ENCODE results near the gene FBXO24. TPM values are rescaled to one million over a fixed set of nuclear protein-coding genes. Genes with fewer than 3 reads are reported as not detected.

The FBXO24 gene
- total and polyA plus RNA-seq, 9 of the 15 experiments (the other 6 are each of a cell fraction or from before 2014, with no cell fraction given) = 0.17 to 0.95 (median 0.50) TPM

- TF ChIP-seq, protein P1, sequence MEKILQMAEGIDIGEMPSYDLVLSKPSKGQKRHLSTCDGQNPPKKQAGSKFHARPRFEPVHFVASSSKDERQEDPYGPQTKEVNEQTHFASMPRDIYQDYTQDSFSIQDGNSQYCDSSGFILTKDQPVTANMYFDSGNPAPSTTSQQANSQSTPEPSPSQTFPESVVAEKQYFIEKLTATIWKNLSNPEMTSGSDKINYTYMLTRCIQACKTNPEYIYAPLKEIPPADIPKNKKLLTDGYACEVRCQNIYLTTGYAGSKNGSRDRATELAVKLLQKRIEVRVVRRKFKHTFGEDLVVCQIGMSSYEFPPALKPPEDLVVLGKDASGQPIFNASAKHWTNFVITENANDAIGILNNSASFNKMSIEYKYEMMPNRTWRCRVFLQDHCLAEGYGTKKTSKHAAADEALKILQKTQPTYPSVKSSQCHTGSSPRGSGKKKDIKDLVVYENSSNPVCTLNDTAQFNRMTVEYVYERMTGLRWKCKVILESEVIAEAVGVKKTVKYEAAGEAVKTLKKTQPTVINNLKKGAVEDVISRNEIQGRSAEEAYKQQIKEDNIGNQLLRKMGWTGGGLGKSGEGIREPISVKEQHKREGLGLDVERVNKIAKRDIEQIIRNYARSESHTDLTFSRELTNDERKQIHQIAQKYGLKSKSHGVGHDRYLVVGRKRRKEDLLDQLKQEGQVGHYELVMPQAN (IDR thresholded peaks at IDR 0.05; ENCODE audit: borderline replicate concordance) = 0 out of 2 replicates have a peak, but pooled peaks have one; percentile 18
- TF ChIP-seq HNRNPK (IDR thresholded peaks at IDR 0.05; ENCODE audit: low read depth, low read length, poor library complexity, severe bottlenecking) (no peak), ZNF134 (CRISPR knock-in tag; conservative IDR thresholded peaks at IDR 0.05) (no peak), ZNF408 (CRISPR knock-in tag; IDR thresholded peaks at IDR 0.05; ENCODE audit: low read depth) (no peak), ATF6 (CRISPR knock-in tag; IDR thresholded peaks at IDR 0.05) (no peak), HDAC8 (tag; IDR thresholded peaks at IDR 0.05) (no peak), ZBTB11 (CRISPR knock-in tag; IDR thresholded peaks at IDR 0.05) (no peak)
- TF ChIP-seq, protein P2, sequence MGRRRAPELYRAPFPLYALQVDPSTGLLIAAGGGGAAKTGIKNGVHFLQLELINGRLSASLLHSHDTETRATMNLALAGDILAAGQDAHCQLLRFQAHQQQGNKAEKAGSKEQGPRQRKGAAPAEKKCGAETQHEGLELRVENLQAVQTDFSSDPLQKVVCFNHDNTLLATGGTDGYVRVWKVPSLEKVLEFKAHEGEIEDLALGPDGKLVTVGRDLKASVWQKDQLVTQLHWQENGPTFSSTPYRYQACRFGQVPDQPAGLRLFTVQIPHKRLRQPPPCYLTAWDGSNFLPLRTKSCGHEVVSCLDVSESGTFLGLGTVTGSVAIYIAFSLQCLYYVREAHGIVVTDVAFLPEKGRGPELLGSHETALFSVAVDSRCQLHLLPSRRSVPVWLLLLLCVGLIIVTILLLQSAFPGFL (CRISPR knock-in tag; IDR thresholded peaks at IDR 0.05) = no peak
- TF ChIP-seq, protein P3, sequence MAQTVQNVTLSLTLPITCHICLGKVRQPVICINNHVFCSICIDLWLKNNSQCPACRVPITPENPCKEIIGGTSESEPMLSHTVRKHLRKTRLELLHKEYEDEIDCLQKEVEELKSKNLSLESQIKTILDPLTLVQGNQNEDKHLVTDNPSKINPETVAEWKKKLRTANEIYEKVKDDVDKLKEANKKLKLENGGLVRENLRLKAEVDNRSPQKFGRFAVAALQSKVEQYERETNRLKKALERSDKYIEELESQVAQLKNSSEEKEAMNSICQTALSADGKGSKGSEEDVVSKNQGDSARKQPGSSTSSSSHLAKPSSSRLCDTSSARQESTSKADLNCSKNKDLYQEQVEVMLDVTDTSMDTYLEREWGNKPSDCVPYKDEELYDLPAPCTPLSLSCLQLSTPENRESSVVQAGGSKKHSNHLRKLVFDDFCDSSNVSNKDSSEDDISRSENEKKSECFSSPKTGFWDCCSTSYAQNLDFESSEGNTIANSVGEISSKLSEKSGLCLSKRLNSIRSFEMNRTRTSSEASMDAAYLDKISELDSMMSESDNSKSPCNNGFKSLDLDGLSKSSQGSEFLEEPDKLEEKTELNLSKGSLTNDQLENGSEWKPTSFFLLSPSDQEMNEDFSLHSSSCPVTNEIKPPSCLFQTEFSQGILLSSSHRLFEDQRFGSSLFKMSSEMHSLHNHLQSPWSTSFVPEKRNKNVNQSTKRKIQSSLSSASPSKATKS (CRISPR knock-in tag; IDR thresholded peaks at IDR 0.05) = no peak
These were observed at the start of gene FBXO24 (continued) for GRCh38 chr7:100586266-100587025.
